Measurements from ENCODE around the gene EXOC1. TPM values are rescaled to one million over a fixed set of nuclear protein-coding genes. Genes with fewer than 3 reads are reported as not detected.

Gene EXOC1
- total RNA-seq, 4 donors from 2014 or later: 14.8 to 22.3 (median 20.3) TPM

- no peak for DNase-seq
- intact Hi-C loops (cut with DNase I; ENCODE audit: low total_unique reads): no loop called here
- H3K36me3 ChIP-seq: peaks cover 0 to 8% of the 10 kb centered on the region in 2 donors
- H3K4me3 ChIP-seq: no peak overlapping the region
- ATAC-seq: no peak
- H3K27me3 ChIP-seq: no peaks in the 10 kb centered on the region
- in situ Hi-C loops (cut with MboI; ENCODE audit: low sequenced_read_pairs in 4 of 4): no loop called here
- no peak for TF ChIP-seq POLR2A (IDR thresholded peaks at IDR 0.05)
- TF ChIP-seq, protein P1, sequence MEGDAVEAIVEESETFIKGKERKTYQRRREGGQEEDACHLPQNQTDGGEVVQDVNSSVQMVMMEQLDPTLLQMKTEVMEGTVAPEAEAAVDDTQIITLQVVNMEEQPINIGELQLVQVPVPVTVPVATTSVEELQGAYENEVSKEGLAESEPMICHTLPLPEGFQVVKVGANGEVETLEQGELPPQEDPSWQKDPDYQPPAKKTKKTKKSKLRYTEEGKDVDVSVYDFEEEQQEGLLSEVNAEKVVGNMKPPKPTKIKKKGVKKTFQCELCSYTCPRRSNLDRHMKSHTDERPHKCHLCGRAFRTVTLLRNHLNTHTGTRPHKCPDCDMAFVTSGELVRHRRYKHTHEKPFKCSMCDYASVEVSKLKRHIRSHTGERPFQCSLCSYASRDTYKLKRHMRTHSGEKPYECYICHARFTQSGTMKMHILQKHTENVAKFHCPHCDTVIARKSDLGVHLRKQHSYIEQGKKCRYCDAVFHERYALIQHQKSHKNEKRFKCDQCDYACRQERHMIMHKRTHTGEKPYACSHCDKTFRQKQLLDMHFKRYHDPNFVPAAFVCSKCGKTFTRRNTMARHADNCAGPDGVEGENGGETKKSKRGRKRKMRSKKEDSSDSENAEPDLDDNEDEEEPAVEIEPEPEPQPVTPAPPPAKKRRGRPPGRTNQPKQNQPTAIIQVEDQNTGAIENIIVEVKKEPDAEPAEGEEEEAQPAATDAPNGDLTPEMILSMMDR (IDR thresholded peaks at IDR 0.05 in 4 of 5, conservative IDR thresholded peaks at IDR 0.05 in 1 of 5): no peak
- no peak overlapping the region for H3K27ac ChIP-seq
- no peaks in the 10 kb centered on the region for H3K9me3 ChIP-seq
- H3K4me1 ChIP-seq: no peaks in the 10 kb centered on the region
Measured at GRCh38 chr4:55910140-55910539, 56.7 kb downstream of the EXOC1 start.

DNA sequence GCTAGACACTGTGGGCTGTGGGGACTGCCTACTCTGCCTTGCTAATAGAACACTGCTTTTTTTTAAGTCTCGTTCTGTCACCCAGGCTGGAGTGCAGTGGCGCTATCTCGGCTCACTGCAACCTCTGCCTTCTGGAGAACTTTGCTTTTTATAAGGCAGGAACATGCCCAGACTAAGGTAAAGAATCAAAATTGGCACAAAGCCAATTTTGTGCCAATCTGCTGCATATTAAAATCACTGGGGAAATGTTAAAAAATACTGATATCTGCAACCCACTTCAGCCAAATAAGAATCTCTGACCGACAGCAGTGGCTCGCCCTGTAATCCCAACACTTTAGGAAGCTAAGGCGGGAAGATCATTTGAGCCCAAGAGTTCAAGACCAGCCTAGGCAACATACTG, 58.8 kb downstream of the EXOC1 start:
- intact Hi-C loops (cut with DNase I; ENCODE audit: low total_unique reads): no loop called here
- no peaks in the 10 kb centered on the region for H3K36me3 ChIP-seq

GRCh38 chr4:55920571-55920970, 67.1 kb downstream of the EXOC1 start:
- H3K4me1 ChIP-seq: no peaks in the 10 kb centered on the region
- DNase-seq: no peak
- ATAC-seq: peak in 1 of 2 donors; percentile 39
- no peak overlapping the region for H3K27ac ChIP-seq
- intact Hi-C loops (cut with DNase I; ENCODE audit: low total_unique reads) (no loop called here), in situ Hi-C loops (cut with MboI; ENCODE audit: low sequenced_read_pairs in 4 of 4) (no loop called here)
- H3K4me3 ChIP-seq: no peak overlapping the region
- H3K36me3 ChIP-seq: no peaks in the 10 kb centered on the region
- H3K27me3 ChIP-seq: no peaks in the 10 kb centered on the region
- H3K9me3 ChIP-seq: no peaks in the 10 kb centered on the region
- TF ChIP-seq, protein P1 (IDR thresholded peaks at IDR 0.05 in 4 of 5, conservative IDR thresholded peaks at IDR 0.05 in 1 of 5): no peak
- no peak for TF ChIP-seq POLR2A (IDR thresholded peaks at IDR 0.05)

More for the DNA sequence above, 58.8 kb downstream of the EXOC1 start:
- no peak for TF ChIP-seq POLR2A (IDR thresholded peaks at IDR 0.05)
- TF ChIP-seq, protein P1 (IDR thresholded peaks at IDR 0.05 in 4 of 5, conservative IDR thresholded peaks at IDR 0.05 in 1 of 5): no peak
- no peak overlapping the region for H3K27ac ChIP-seq
- H3K4me3 ChIP-seq: no peak overlapping the region
- no peak for ATAC-seq
- DNase-seq: no peak
- no peaks in the 10 kb centered on the region for H3K27me3 ChIP-seq
- H3K9me3 ChIP-seq: no peaks in the 10 kb centered on the region
- no peaks in the 10 kb centered on the region for H3K4me1 ChIP-seq
- in situ Hi-C loops (cut with MboI; ENCODE audit: low sequenced_read_pairs in 4 of 4): no loop called here

GRCh38 chr4:55921093-55921492, 67.6 kb downstream of the EXOC1 start:
- Histone ChIP-seq H3K9me3 (no peaks in the 10 kb centered on the region), H3K27ac (no peak overlapping the region), H3K4me3 (no peak overlapping the region), H3K36me3 (no peaks in the 10 kb centered on the region), H3K4me1 (no peaks in the 10 kb centered on the region), H3K27me3 (no peaks in the 10 kb centered on the region)
- in situ Hi-C loops (cut with MboI; ENCODE audit: low sequenced_read_pairs in 4 of 4) (no loop called here), intact Hi-C loops (cut with DNase I; ENCODE audit: low total_unique reads) (no loop called here)
- DNase-seq: no peak
- no peak for TF ChIP-seq POLR2A (IDR thresholded peaks at IDR 0.05)
- TF ChIP-seq, protein P1 (IDR thresholded peaks at IDR 0.05 in 4 of 5, conservative IDR thresholded peaks at IDR 0.05 in 1 of 5): no peak
- ATAC-seq: no peak

DNA sequence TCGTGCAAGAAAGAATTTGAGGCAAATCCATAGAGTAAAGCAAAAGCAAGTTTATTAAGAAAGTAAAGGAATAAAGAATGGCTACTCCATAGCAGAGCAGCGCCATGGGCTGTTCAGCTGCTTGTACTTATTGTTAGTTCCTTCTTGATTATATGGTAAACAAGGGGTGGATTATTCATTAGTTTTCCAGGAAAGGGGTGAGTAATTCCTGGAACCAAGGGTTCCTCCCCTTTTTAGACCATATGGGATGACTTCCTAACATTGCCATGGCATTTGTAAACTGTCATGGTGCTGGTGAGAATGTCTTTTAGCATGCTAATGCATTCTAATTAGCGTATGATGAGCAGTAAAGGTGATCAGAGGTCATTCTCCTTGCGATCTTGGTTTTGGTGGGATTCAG, 71.8 kb downstream of the EXOC1 start:
- DNase-seq (no peak), ATAC-seq (no peak)
- intact Hi-C loops (cut with DNase I; ENCODE audit: low total_unique reads): no loop called here
- Histone ChIP-seq H3K9me3 (no peaks in the 10 kb centered on the region), H3K36me3 (no peaks in the 10 kb centered on the region), H3K27me3 (no peaks in the 10 kb centered on the region), H3K4me1 (no peaks in the 10 kb centered on the region), H3K27ac (no peak overlapping the region), H3K4me3 (no peak overlapping the region)
- in situ Hi-C loops (cut with MboI; ENCODE audit: low sequenced_read_pairs in 4 of 4): no loop called here
- TF ChIP-seq POLR2A (IDR thresholded peaks at IDR 0.05): no peak
- TF ChIP-seq, protein P1 (IDR thresholded peaks at IDR 0.05 in 4 of 5, conservative IDR thresholded peaks at IDR 0.05 in 1 of 5): no peak
